ENCODE results near the gene UGT1A8.

DNA sequence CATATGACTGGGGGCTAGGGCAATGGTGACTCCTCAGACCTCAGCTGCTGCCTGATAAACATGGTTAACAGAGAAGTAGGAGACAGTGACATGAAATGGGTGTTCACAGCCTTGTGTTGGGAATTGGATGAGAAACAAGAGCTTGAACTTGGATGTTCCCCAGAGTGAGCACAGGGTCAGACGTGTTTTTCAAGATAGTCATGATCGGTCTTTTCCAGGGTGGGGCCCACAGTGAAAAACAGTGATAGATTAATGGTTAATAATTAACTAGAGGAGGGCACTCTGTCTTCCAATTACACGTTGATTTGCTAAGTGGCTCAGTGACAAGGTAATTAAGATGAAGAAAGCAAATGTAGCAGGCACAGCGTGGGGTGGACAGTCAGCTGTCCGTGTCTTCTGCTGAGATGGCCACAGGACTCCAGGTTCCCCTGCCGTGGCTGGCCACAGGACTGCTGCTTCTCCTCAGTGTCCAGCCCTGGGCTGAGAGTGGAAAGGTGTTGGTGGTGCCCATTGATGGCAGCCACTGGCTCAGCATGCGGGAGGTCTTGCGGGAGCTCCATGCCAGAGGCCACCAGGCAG, 111.4 kb downstream of the UGT1A8 start, which contains the start of gene UGT1A3:
- TF ChIP-seq, protein P1, sequence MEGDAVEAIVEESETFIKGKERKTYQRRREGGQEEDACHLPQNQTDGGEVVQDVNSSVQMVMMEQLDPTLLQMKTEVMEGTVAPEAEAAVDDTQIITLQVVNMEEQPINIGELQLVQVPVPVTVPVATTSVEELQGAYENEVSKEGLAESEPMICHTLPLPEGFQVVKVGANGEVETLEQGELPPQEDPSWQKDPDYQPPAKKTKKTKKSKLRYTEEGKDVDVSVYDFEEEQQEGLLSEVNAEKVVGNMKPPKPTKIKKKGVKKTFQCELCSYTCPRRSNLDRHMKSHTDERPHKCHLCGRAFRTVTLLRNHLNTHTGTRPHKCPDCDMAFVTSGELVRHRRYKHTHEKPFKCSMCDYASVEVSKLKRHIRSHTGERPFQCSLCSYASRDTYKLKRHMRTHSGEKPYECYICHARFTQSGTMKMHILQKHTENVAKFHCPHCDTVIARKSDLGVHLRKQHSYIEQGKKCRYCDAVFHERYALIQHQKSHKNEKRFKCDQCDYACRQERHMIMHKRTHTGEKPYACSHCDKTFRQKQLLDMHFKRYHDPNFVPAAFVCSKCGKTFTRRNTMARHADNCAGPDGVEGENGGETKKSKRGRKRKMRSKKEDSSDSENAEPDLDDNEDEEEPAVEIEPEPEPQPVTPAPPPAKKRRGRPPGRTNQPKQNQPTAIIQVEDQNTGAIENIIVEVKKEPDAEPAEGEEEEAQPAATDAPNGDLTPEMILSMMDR (IDR thresholded peaks at IDR 0.05; ENCODE audit: low read length) = no peak
- no peak for TF ChIP-seq EZH2 (IDR thresholded peaks at IDR 0.05; ENCODE audit: borderline replicate concordance, low read length)
